ENCODE results near the gene ZFYVE26.
"Not testable (repeated sequence)": the region's sequence is repeated elsewhere in the genome, so short reads cannot be mapped to it uniquely, and the experiment has no call there.

- TF ChIP-seq, protein P1, sequence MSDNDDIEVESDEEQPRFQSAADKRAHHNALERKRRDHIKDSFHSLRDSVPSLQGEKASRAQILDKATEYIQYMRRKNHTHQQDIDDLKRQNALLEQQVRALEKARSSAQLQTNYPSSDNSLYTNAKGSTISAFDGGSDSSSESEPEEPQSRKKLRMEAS (IDR thresholded peaks at IDR 0.05; ENCODE audit: low read depth, low read length): not testable (repeated sequence)
- TF ChIP-seq CTCF (IDR thresholded peaks at IDR 0.05; ENCODE audit: low read depth, low read length): not testable (repeated sequence)
These were observed 114.9 kb downstream of the ZFYVE26 start, which contains the start of gene RDH12 for GRCh38 chr14:67701492-67701891.
